HG02870 (cell line): ENCODE data around the gene ALDH18A1.
"Not testable (repeated sequence)": the region's sequence is repeated elsewhere in the genome, so short reads cannot be mapped to it uniquely, and the experiment has no call there.

ENCODE experiments used
- ATAC-seq: cut with Tn5 transposase; IDR thresholded peaks from one replicate; pipeline ENCODE4 v1.9.1; 2021; ENCODE audit warnings: mild to moderate bottlenecking, moderate library complexity; ENCODE audit not compliant: unreplicated experiment

The ALDH18A1 gene

DNA sequence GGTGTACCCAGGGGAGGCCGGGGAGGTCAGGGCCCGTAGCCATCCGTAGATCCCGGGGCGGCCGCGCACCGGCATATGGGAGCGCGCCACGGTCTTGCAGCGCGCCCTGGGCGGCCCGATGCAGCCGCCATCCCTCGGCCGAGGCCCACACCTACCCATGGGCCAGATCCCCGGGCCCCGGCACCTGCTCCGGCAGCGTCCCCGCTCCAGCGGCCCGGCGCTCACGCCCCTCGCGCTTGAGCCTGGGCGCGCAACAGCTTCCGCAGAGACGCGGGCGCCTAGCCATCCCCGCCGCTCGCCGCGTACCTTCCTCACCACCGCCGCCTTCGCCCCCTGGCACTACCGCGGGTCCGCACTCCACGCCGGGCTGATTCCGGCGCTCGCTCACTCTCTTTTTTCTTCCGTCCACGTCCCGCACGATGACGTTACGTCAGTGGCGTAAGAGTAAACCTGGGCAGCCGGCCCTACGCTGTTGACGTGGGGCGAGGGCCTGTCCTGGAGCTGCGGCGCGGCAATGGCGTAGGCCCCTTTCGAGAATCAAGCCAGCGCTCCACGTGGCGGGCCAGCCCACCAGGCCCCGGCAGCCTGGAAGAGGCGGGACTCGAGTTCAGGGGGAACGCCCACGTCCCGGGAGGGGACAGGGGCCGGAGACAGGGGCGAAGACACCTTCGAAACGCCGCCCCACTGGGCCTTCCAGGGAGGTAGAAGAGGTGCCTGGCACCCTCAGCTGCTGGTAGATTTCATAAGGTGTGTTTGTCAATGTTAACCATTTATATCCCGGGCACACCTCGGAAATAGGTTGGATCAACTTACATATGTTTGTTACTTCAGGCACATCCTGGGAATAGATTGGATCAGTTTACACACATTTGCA is at the start of gene ALDH18A1:
TSS of gene ALDH18A1 (minus strand) at position 421 of the 874 bp plus-strand sequence. CDS start 3,334 bp downstream, outside the sequence.
- peak; percentile 79 for ATAC-seq

DNA sequence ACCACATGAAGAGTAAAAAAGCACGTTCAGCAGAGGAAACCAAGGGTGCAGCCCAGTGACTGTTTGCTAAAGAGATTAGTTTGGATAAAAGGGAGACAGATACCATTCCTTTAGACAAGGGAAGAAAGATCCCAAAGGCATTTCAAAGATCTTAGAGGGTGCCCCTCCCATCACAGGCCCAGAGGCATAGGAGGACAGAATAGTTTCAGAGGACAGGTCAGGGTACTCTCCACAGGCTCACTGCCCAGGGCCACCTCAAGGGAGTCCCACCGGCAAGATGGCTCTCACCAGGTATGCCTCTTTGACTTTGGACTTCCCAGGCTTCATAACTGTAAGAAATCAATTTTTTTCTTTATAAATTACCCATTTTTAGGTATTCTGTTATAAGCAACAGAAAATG is 41.9 kb upstream of the ALDH18A1 start:
- no peak for ATAC-seq

DNA sequence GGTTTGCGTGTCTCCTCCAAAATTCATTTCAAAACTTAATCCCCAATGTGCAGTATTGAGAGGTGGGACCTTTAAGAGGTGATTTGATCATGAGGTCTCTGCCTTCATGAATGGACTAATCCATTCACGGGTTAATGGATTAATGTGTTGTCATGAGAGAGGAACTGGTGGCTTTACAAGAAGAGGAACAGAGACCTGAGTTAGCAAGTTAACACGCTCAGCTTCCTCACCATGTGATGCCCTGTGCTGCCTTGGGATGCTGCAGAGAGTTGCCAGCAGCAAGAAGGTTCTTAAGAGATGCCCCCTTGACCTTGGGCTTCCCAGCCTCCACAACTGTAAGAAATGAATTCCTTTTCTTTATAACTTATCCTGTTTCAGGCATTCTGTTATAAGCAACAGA is 40.9 kb upstream of the ALDH18A1 start:
- ATAC-seq, result no peak

DNA sequence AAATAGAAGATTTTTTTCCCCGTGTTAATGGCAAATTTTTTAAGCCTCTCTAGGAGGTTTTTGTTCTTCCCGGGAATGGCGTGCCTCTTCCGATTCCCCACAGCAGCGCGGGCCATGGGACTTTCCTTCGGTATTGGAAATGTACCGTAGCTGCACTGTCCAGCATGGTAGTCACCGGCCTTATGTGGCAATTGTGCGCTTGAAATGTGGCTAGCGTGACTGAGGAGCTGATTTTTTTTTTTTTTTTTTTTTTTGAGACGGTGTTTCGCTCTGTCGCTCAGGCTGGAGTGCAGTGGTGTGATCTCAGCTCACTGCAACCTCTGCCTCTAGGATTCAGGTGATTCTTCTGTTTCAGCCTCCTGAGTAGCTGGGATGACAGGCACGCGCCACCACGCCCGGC is 38.2 kb upstream of the ALDH18A1 start:
- ATAC-seq, result no peak

DNA sequence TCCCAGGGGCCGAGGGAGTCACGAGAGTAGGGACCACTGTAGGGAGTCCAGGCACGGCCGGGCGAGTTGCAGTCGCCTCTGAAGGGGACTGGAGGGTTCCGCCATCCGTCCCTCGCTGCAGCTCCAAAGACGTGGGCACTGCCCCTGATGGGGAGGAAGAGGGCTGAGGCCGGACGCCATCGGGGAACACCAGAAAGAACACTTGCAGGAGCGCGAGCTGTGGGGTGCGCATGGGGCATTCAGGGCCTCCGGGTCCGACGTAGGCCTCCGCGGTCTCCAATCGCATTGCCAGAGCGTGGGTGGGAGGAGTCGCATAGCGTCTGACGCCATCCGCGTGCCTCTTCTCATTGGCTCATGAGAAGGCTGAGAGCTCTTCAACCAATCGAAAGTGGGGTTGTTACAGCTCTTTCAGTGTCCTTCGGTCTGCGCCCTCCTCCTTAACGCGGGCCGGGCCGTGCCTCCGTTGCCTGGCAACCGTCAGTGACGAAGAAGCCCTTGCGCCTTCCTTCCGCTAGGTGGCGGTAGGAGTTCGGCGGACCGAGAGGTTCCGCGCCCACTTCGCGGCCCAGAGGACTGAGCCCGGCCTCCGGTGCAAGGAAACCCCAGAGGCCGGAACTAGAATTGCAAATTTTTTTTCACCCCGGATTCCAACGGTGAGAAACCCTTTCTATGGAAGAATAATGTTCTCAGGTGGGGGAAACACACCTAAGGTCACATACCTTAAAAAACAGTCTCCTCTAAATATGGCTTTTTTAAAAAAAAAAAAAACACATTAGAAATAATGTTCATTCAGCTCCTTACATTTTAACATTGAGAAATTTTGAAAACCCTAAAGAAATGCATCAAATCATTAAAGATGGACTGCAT is 37.4 kb upstream of the ALDH18A1 start, which contains the start of gene TCTN3:
TSS of gene TCTN3 (minus strand) at position 260 of the 867 bp plus-strand sequence. CDS start at position 232, 28 bp downstream.
- peak; percentile 99 for ATAC-seq

DNA sequence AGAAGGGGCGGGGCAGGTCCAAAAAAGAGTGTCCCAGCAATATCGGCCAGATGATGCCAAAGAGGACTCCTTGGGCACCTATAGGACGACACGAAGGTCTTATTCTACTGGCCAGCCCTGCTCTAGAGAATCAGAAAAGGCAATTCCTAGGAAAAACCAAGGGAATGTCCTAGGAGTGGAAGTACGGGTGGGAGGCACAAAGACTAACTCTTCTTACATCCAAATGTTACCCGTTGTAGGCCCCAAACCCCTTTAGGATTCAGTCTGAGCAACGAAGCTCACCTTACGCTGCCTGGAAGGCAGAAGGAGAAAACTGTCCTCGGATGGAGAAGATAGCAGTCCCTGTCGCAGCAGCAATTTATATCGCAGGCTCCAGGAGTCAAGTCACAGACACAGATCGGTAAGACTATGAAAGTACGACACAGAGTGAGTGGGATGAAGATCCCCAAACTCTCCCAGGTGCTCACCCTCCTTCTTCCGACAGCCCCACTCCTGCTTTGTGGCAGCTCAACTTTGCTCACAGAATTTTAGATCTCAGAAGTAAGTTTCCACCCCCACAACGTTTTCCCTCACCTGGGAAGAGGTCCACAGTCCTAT is 36.7 kb upstream of the ALDH18A1 start:
- no peak for ATAC-seq

DNA sequence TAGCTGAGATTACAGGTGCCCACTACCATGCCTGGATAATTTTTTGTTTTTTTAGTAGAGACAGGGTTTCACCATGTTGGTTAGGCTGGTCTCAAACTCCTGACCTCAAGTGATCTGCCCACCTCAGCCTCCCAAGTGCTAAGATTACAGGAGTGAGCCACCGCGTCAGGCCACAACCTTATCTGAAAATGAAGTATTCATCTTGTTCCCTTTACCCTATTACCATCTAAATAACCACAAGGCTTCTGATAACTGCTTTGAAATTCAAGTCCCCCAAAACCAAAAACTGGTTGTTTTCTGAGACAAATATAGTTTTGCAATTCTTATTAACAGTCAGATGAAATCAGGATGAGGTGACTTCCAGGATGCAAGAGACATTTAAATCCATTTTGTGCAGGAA is 34.8 kb upstream of the ALDH18A1 start:
- no peak for ATAC-seq

DNA sequence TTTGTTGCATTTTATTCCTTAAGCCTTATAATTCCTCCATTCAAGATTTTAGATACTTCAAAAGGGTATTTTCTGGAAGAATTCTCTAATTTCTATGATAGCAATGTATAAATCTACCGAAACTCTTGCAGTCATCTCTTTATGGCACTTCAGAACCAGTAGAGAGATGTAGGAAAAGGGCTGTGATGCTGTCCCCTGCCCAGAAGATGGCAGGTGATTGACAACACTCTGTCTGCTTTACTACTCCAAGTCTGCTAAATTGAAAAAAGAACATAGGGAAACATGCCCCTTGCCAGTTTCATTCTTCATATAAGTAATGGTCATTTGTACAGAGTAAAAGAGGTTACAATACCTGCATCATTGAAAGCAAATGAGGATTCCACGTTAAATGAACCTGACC is 32.1 kb upstream of the ALDH18A1 start:
- ATAC-seq, result no peak

DNA sequence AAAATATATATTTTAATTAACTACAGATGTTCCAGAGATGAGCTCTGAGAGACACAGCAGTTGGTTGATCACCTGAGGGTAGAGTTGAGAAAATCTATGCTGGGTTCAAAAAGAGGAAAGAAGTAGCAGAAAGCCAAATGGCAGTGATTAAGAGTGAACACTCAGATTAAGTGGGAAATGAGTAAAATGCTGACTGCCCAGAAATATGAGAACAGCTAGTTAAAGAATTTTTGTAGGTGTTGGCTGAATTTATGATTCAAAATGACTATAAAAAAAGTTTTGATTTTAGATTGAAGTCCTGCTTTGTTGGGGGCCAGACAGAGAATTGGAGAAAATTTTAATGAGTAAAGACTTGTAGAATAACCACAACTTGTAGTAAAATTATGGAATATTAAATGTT is 27.5 kb upstream of the ALDH18A1 start:
- ATAC-seq, result no peak

DNA sequence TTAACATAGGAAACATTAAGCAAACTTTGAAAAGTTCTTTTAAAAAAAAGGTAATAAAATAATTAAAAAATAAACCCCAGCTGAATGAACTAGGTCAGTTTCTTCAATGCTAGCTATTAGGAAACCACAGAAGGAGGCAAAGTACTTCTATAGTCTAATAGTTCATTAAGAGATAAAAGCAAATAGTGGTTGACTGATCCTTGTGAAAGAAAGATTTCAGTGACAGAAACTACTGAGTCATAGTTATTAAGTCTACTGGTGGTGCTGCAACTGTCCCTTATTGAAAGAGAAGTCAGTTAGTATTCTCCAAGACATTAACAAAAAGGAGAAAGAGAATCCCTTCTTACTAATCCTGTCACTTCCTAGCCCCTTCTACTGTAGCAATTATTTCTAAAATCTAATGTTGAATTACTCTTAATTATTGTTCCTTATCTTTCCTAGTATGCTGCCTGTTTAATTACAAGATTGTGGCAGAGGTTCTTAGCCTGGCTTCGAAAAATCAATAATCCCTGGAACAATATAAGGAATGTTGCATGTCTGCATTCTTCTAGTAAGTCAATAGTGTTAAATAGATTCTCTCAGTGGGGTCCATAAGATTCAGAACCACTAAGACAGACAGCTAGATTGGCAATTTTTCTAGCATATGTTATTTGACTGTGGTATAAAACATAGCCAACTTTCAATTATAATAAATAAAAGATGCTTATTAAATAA is 19.0 kb upstream of the ALDH18A1 start:
- ATAC-seq, result no peak

DNA sequence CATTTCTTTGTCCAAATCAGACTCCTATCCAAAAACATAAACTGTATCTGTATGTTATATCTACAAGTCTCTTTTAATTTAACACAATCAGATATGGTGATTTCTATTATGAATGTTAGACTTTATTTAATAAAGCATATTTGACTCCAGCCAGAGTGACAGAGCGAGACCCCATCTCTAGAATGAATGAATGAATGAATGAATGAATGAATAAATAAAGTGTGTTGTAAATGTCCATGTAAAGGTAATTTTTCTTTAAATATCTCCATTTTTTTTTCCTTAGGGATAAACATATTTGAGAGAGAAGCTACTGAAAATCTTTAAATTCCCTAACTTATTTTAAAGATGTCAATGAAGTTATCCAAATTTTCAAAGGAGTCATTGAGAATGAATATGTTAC is 18.1 kb upstream of the ALDH18A1 start:
- no peak for ATAC-seq

DNA sequence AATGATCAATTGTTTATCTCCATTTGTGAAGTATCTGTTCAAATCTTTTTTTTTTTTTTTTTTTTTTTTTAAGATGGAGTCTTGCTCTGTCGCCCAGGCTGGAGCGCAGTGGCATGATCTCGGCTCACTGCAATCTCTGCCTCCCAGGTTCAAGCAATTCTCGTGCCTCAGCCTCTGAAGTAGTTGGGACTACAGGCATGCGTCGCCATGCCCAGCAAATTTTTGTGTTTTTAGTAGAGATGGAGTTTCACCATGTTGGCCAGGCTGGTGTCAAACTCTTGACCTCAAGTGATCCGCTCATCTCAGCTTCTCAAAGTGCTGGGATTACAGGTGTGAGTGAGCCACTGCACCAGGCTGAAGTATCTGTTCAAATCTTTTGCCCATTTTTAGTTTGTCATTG is 16.1 kb upstream of the ALDH18A1 start:
- not testable (repeated sequence) for ATAC-seq

DNA sequence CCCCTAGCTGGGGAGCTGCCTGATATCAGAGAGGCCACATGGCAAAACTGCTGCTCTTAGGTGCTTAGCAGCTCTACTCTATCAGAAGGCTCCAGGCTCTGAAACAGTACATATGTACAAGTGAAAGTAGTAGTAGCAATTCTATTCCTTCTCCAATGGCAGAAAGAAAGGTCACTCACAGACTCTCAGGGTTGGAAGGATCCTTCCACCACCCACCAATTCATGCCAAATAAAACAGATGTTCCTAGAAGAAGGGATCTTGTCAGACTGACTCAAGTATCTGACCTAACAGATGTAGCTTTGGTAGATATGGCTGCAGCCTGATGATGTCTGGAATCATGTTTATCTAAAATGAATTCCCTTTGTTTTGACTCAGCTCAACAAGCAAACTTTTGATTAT is 8.0 kb upstream of the ALDH18A1 start:
- no peak for ATAC-seq

DNA sequence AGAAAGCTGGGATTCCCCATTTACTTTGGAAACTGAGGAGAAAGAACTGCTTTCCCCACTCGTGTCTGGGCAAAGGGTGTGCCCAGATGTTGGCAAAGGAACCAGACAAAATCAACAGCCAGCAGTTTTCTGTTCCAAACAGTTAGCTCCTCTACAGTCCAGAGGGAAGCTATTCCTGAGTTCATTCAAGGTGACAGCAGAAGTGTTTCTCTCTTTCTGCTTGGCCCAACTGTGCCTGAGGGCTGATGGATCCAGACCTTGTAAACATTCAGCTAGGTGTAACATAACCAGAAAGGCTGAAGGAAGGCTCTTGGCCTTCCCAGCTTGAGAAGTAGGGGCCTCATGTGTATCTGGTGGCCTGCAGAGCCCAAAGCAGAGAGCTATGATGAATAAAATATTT is 7.0 kb upstream of the ALDH18A1 start:
- ATAC-seq, result no peak

DNA sequence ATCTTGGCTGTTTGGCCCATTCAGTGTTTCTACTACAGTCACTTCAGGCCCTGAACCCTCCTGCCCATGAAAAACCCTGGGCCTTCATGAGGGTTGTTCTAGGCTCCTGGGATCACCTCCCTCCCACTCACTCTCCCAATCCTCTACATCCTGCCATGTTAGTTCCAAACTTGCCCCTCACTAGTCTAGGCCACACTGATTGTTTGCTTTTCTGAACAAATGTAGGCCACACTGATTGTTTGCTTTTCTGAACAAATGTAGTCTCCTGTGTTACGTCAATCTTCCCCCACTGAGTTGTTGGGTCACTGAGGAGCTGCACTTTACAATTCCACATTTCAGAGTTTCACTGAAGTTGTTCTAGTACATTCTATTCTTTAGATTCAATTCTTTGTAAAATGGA is 5.3 kb upstream of the ALDH18A1 start:
- ATAC-seq, result no peak

DNA sequence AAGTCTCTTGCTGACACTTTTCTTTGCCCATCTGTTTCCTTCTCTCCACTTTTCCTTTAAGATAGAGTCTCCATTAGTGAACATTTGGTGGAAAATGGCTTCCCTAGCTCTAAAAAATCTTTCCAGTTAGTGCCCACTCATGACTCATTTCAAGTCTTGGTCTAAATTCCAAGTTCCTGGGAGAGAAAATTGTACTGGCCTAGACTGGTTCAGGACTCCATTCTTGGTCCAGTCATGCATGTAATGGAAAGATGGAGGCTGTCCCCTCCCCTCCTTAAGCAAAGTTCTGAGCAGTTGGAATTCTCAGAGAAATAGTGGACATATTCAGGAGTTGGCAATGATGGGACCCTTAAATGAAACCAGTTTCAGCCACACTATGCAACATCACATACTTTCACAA is 3.8 kb upstream of the ALDH18A1 start:
- ATAC-seq, result no peak

DNA sequence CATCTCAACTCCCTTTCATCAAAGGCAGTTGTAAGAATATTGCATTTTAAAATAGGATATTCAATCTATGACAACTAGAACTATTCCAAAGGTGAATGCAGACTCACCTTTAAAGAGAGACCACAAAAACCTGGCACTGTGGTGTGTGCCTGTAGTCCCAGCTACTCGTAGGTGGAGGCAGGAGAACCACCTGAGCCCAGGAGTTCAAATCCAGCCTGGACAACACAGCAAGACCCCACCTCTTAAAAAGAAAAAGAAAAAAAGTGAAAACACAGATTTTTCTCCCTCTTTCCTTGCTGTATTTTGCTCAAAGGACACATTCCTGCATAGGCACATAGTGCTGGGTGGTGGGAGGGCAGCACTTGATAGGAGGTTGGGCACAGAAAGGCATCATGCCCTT is 739 bp upstream of the ALDH18A1 start:
- ATAC-seq, result no peak

DNA sequence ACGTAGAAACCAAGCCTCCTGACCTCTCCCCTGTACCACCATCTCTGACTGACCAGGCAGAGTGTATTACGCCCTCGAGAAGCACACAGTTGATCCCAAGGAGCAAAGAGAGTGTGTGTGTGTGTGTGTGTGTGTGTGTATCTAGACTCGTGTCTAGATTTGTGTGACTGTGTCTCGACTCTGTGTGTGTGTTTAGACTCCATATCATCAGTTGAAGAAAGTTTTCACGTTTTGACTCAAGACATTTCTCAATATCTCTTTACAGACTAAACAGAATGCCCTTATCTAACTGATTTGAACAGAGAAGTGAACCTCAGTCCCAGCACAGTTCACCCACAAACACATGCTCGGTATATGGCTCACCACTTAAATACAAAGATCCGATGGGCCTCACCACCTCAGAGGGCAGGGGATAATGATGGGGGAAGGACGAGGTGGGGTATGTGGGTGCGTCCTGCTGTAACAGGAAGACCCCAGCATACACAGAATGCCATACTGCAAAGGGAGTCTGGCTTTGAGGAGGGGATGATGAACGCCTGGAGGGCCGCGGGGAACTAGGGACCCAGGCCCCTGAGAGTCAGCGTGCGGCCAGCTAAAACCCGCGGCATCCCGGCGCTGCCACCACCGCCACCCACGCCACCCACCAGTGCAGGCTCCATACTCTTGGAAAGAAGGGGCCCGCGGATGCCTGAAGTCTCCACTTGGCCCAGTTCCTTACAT is 780 bp downstream of the ALDH18A1 start:
- peak; percentile 24 for ATAC-seq

DNA sequence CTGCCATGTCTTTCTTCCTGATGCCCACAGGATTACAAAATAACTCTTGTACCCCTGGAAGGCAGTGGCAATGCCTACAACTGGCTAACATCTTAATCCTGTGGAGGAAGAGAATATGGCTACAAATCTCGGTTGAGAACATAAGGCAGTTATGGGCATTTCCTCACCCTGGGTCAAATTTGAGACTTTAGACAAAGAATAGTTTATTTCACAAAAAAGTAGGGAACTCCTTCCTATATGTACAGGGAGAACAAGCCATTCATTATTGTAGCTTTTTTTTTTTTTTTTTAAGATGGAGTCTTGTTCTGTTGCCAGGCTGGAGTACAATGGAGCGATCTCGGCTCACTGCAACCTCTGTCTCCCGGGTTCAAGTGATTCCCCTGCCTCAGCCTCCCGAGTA is 2.6 kb downstream of the ALDH18A1 start:
- ATAC-seq, result no peak
